GM20000 (cell line): ENCODE data around the gene THBS4.

Experiments used
- DNase-seq: peaks from one replicate; pipeline ENCODE4 v3.0.0; 2012; ENCODE audit warnings: low spot score
- CTCF ChIP-seq: IDR thresholded peaks from 2 replicates; pipeline ENCODE4 v1.5.1; 2012; ENCODE audit warnings: mild to moderate bottlenecking, control low read depth; ENCODE audit errors: extremely low read depth, missing control alignments

The THBS4 gene

GRCh38 chr5:80034962-80035821 is at the start of gene THBS4:
Gene THBS4 (plus strand): TSS chr5:80035348. CDS start chr5:80035538, 190 bp downstream.
- peak; percentile 19 for DNase-seq
- no peak for TF ChIP-seq CTCF

GRCh38 chr5:79986260-79986659 is 48.9 kb upstream of the THBS4 start:
- no peak for DNase-seq
- no peak for TF ChIP-seq CTCF

- TF ChIP-seq CTCF = no peak
- DNase-seq = peak; percentile 52
Observed at GRCh38 chr5:79990205-79990597, 44.9 kb upstream of the THBS4 start.

- peak; percentile 86 for DNase-seq
- TF ChIP-seq CTCF = no peak
Observed at GRCh38 chr5:79990598-79991507, 44.3 kb upstream of the THBS4 start, which contains the start of gene MTX3. Gene MTX3 (minus strand): TSS chr5:79991262. CDS start chr5:79991238, 24 bp downstream.

- TF ChIP-seq CTCF = no peak
Observed at GRCh38 chr5:79992891-79993657, 42.1 kb upstream of the THBS4 start.

GRCh38 chr5:79999722-80000121 is 35.4 kb upstream of the THBS4 start:
- TF ChIP-seq CTCF = no peak
- no peak for DNase-seq

More at GRCh38 chr5:79992891-79993657, 42.1 kb upstream of the THBS4 start:
- no peak for DNase-seq
